Suprapubic skin (tissue), 4 donors: ENCODE data around the gene CHCHD4.

Experiments used
- POLR2A ChIP-seq, 2 donors: fragments of 450-650 bp; IDR thresholded peaks; one replicate each; pipeline ENCODE4 v1.6.1; 2017; ENCODE audit warnings: antibody characterized with exemption in 2 of 2, mild to moderate bottlenecking in 2 of 2, moderate library complexity in 2 of 2
- POLR2AphosphoS5 ChIP-seq, 3 donors: sonication (generic); formaldehyde crosslinking; IDR thresholded peaks; one replicate each; pipeline ENCODE4 v1.6.1; 2017; ENCODE audit warnings: antibody characterized with exemption in 3 of 3
- TF ChIP-seq, protein P1 (sequence below), 2 donors: fragments of 200-600 bp in 1 of 2; fragments of 450-650 bp in 1 of 2; sonication (generic) in 1 of 2; IDR thresholded peaks; one replicate each; pipeline ENCODE4 v1.5.1; 2016 to 2019; ENCODE audit warnings: antibody characterized with exemption in 2 of 2, mild to moderate bottlenecking in 1 of 2, moderate library complexity in 1 of 2

GRCh38 chr3:14156843-14157561 lies 32.3 kb upstream of the CHCHD4 start:
- TF ChIP-seq, protein P1, sequence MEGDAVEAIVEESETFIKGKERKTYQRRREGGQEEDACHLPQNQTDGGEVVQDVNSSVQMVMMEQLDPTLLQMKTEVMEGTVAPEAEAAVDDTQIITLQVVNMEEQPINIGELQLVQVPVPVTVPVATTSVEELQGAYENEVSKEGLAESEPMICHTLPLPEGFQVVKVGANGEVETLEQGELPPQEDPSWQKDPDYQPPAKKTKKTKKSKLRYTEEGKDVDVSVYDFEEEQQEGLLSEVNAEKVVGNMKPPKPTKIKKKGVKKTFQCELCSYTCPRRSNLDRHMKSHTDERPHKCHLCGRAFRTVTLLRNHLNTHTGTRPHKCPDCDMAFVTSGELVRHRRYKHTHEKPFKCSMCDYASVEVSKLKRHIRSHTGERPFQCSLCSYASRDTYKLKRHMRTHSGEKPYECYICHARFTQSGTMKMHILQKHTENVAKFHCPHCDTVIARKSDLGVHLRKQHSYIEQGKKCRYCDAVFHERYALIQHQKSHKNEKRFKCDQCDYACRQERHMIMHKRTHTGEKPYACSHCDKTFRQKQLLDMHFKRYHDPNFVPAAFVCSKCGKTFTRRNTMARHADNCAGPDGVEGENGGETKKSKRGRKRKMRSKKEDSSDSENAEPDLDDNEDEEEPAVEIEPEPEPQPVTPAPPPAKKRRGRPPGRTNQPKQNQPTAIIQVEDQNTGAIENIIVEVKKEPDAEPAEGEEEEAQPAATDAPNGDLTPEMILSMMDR (IDR thresholded peaks at IDR 0.05), result no peak
- TF ChIP-seq POLR2AphosphoS5 (IDR thresholded peaks at IDR 0.05), result no peak
- no peak for TF ChIP-seq POLR2A (IDR thresholded peaks at IDR 0.05)
